ENCODE results near the gene WDR7. TPM values are rescaled to one million over a fixed set of nuclear protein-coding genes. Genes with fewer than 3 reads are reported as not detected.

Gene WDR7
- total and polyA plus RNA-seq, 10 of the 15 experiments (the other 5 are each of a cell fraction or from before 2014, with no cell fraction given), result 2.8 to 16.5 (median 11.7) TPM

- ChIA-PET SMC1A (ENCODE audit: uncharacterized antibody, unreplicated experiment) (interaction anchor here (1.2 to 2.9 kb wide), 8 partner anchors 19 to 154 kb away, joined by 3 to 28 read pairs (median 6); no protein-coding TSS in a partner anchor), POLR2A (no interaction called here), CTCF (interaction anchor here (1.1 to 2.4 kb wide), 7 partner anchors 13 to 234 kb away, joined by 3 to 9 read pairs (median 4); no protein-coding TSS in a partner anchor), RAD21 (ENCODE audit: unreplicated experiment) (interaction anchor here (0.5 to 3.5 kb wide), 9 partner anchors 19 to 154 kb away, joined by 3 to 28 read pairs (median 4); no protein-coding TSS in a partner anchor)
- in situ Hi-C loops (cut with MboI) (no loop called here), intact Hi-C loops (cut with micrococcal nuclease; ENCODE audit: unreplicated experiment) (loop anchor here (2.0 kb wide), 2 partner anchors 27 to 53 kb away; no protein-coding TSS in a partner anchor)
- 25% methylated on average over 3 of the region's 3 CpGs for WGBS (ENCODE audit: insufficient coverage, insufficient replicate concordance, low lambda C conversion rate, missing lambda C conversion rate)
- Histone ChIP-seq H2AFZ (ENCODE audit: control insufficient read depth, low read depth, low read length) (no peak overlapping the region), H3K79me2 (ENCODE audit: control insufficient read depth, insufficient read depth, low read length) (no peaks in the 10 kb centered on the region), H3K4me2 (ENCODE audit: control insufficient read depth, insufficient read depth) (no peak overlapping the region), H3K27ac (ENCODE audit: control insufficient read depth, insufficient read depth) (no peak overlapping the region), H3K36me3 (ENCODE audit: control insufficient read depth in 2 of 2, insufficient read depth in 2 of 2, low read length in 1 of 2) (no peaks in the 10 kb centered on the region; a peak in 2 of 4 replicates), H4K20me1 (ENCODE audit: control insufficient read depth, insufficient read depth) (no peaks in the 10 kb centered on the region), H3K4me1 (ENCODE audit: control insufficient read depth, insufficient read depth, low read length) (no peaks in the 10 kb centered on the region; the same call in 1 of the 2 replicates), H3K9ac (ENCODE audit: control insufficient read depth, insufficient read depth, low read length) (no peak overlapping the region), H3K9me3 (replicated peaks; ENCODE audit: control insufficient read depth, insufficient read depth, low read length) (no peaks in the 10 kb centered on the region), H3K4me3 (0 out of 2 replicates have a peak overlapping the region, but pooled peaks have one; percentile 5), H3K27me3 (replicated peaks in 1 of 2; ENCODE audit: control insufficient read depth in 2 of 2, insufficient read depth in 2 of 2, low read length in 1 of 2) (no peaks in the 10 kb centered on the region)
- BruUV-seq (replicated peaks), result no TSS peak
- ATAC-seq, result peak; percentile 92
- peak; percentile 55 for DNase-seq (ENCODE audit: low read depth, low spot score)
- FAIRE-seq, result no peak
- 0 out of 2 replicates have a peak, but pooled peaks have one; percentile 15 for TF ChIP-seq BMI1 (IDR thresholded peaks at IDR 0.05; ENCODE audit: borderline replicate concordance)
- no peak for TF ChIP-seq ESRRA (IDR thresholded peaks at IDR 0.05; ENCODE audit: low read length)
- no peak for TF ChIP-seq BCLAF1 (IDR thresholded peaks at IDR 0.05)
- TF ChIP-seq MEF2B (IDR thresholded peaks at IDR 0.05; ENCODE audit: partially characterized antibody, poor library complexity, severe bottlenecking), result peak; percentile 41
- peak; percentile 76 for TF ChIP-seq ATF2 (IDR thresholded peaks at IDR 0.05; ENCODE audit: low read length)
- peak; percentile 25 to 44; a peak in 3 of 4 replicates for TF ChIP-seq IKZF2 (IDR thresholded peaks at IDR 0.05)
- TF ChIP-seq ATF7 (IDR thresholded peaks at IDR 0.05; ENCODE audit: low read depth), result peak; percentile 96
- TF ChIP-seq REST (IDR thresholded peaks at IDR 0.05; ENCODE audit: low read depth, low read length), result no peak
- peak; percentile 48 for TF ChIP-seq JUNB (IDR thresholded peaks at IDR 0.05)
- peak; percentile 84 for TF ChIP-seq NFIC (IDR thresholded peaks at IDR 0.05; ENCODE audit: low read depth, low read length)
- TF ChIP-seq TCF7 (IDR thresholded peaks at IDR 0.05; ENCODE audit: borderline replicate concordance), result peak; percentile 86
- TF ChIP-seq NR2C1 (IDR thresholded peaks at IDR 0.05), result no peak
- TF ChIP-seq STAT1 (conservative IDR thresholded peaks at IDR 0.05), result no peak
- TF ChIP-seq WRNIP1 (IDR thresholded peaks at IDR 0.05; ENCODE audit: borderline replicate concordance, low read depth, low read length), result no peak
- peak; percentile 62 for TF ChIP-seq SMAD1 (IDR thresholded peaks at IDR 0.05; ENCODE audit: low read depth, partially characterized antibody)
- no peak for TF ChIP-seq CBX5 (IDR thresholded peaks at IDR 0.05; ENCODE audit: low read depth)
Observed at GRCh38 chr18:57023275-57023882, 372.2 kb downstream of the WDR7 start.
